HL-60 (cell line): ENCODE data around the gene SMOC2.

Experiments
- DNase-seq, 2 experiments: peaks; one replicate each; pipeline ENCODE4 v3.0.0-alpha.2; 2010 to 2020; ENCODE audit warnings: low read depth in 1 of 2, low spot score in 1 of 2
- H3K27ac ChIP-seq: fragments of 250-450 bp; sonication (Bioruptor Pico); replicated peaks from 2 replicates; pipeline ENCODE4 v1.5.1; 2020; ENCODE audit warnings: mild to moderate bottlenecking, moderate library complexity
- H3K27me3 ChIP-seq: fragments of 250-450 bp; sonication (Bioruptor Pico); 2 replicates; pipeline ENCODE4 v1.5.1; 2021; ENCODE audit warnings: mild to moderate bottlenecking, moderate library complexity; ENCODE audit not compliant: insufficient read depth, poor library complexity, severe bottlenecking
- H3K4me3 ChIP-seq: replicated peaks from 2 replicates; pipeline ENCODE4 v1.5.1; 2011; ENCODE audit warnings: mild to moderate bottlenecking, control low read depth, low read length; ENCODE audit not compliant: insufficient read depth
- GABPA ChIP-seq: IDR thresholded peaks from 2 replicates; pipeline ENCODE4 v1.6.1; 2012; ENCODE audit warnings: low read depth
- POLR2AphosphoS5 ChIP-seq: IDR thresholded peaks from 2 replicates; pipeline ENCODE4 v1.6.1; 2012; ENCODE audit warnings: low read depth
- REST ChIP-seq: IDR thresholded peaks from 2 replicates; pipeline ENCODE4 v1.6.1; 2012; ENCODE audit warnings: low read depth; ENCODE audit not compliant: insufficient replicate concordance
- SPI1 ChIP-seq: IDR thresholded peaks from 2 replicates; pipeline ENCODE4 v1.6.1; 2012; ENCODE audit warnings: low read depth, mild to moderate bottlenecking, borderline replicate concordance
- TF ChIP-seq, protein P1 (sequence below): IDR thresholded peaks from one replicate; pipeline ENCODE4 v1.5.1; 2011; ENCODE audit warnings: low read length, control low read depth, inconsistent platforms; ENCODE audit not compliant: insufficient read depth

SMOC2 gene

DNA sequence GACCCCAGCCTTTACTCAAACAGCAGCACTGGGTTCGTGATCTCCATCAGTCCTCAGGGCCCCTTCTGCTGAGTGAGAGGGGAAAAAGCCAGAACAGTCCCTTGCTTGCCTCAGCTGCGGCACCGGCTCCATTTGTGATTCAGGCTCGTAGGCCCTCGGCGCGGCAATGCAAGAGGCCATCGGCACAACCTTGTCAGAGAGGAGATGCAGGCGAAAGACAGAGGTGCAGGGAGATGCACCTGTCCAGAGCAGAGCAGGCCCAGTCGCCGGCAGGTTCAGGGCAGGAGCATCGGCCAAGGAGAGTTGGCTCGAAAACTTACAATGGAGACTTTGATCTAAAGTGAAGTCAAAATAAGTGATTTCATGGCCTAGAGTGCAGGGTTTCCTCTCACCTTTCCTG, 171.6 kb downstream of the SMOC2 start:
- no peak overlapping the region for H3K27ac ChIP-seq
- no peaks in the 10 kb centered on the region for H3K27me3 ChIP-seq
- DNase-seq: no peak
- H3K4me3 ChIP-seq: no peak overlapping the region
- TF ChIP-seq REST (no peak), POLR2AphosphoS5 (no peak), SPI1 (no peak), GABPA (no peak)
- TF ChIP-seq, protein P1, sequence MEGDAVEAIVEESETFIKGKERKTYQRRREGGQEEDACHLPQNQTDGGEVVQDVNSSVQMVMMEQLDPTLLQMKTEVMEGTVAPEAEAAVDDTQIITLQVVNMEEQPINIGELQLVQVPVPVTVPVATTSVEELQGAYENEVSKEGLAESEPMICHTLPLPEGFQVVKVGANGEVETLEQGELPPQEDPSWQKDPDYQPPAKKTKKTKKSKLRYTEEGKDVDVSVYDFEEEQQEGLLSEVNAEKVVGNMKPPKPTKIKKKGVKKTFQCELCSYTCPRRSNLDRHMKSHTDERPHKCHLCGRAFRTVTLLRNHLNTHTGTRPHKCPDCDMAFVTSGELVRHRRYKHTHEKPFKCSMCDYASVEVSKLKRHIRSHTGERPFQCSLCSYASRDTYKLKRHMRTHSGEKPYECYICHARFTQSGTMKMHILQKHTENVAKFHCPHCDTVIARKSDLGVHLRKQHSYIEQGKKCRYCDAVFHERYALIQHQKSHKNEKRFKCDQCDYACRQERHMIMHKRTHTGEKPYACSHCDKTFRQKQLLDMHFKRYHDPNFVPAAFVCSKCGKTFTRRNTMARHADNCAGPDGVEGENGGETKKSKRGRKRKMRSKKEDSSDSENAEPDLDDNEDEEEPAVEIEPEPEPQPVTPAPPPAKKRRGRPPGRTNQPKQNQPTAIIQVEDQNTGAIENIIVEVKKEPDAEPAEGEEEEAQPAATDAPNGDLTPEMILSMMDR: no peak

DNA sequence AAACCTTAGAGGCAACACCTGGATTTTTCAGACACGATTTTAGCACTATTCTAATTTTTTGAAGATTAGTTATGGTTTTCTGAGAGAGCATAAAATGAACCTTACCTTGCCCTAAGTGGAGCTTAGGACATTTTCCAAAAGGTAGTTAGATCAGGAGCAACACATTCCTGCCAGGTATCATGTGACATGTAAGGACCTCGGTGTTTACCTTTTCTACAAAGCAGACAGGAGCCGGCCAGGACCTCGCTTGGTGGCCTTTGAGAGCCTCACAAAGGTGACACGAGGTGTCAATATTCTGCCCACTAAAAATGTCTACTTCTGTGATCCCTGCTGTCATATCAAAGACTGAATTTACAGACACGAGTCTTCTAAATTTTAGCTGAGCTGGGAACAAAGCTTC, 174.9 kb downstream of the SMOC2 start:
- Histone ChIP-seq H3K4me3 (no peak overlapping the region), H3K27me3 (no peaks in the 10 kb centered on the region), H3K27ac (no peak overlapping the region)
- DNase-seq: no peak
- TF ChIP-seq, protein P1: no peak
- TF ChIP-seq POLR2AphosphoS5 (no peak), REST (no peak), SPI1 (no peak), GABPA (no peak)

DNA sequence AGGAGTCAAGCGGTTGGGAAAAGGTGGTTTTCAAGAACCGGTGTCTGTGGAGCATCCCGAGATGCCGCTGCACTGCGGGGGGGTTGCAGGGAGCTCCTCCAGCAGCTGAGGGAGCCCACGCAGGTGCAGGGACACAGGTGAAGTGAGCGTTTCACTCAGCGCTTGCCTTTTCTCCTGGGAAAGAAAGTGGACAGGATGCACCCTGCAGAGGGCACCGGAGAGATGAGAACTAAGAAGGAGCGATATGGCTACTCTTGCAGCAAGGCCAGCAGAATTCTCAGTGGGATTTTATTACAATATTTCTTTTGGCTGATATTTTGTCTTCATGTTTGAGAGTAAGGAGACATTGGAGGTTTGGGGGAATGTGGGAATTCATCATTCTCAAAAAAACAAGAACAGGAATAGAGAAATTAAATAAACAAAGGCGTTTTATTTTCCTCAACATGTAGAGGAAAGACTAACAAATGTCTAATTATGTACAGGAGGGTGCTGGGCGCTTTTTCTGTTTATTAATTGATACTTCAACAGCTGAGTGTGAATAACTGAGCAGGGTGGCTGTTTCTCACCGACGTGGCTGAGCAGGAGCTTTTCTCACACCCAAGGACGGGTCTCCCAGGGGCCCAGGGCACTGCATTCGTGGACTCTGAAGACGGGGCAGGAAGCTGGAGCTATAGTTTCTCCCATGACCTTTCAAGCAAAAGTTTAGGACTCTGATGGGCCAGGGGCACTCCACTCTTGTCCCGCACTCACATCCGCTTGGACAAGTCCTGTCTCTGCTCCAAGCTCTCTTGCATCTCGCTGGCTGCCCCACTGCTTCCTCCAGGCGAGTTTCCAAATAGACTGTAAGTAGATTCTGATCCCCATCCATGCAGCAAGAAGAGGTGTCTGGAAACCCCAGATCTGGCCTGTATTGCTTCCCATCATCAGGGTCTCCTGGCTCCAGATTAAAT, 176.1 kb downstream of the SMOC2 start:
- DNase-seq: no peak
- no peaks in the 10 kb centered on the region for H3K27me3 ChIP-seq

More for the DNA sequence above, 176.1 kb downstream of the SMOC2 start:
- Histone ChIP-seq H3K27ac (no peak overlapping the region), H3K4me3 (no peak overlapping the region)
- TF ChIP-seq SPI1 (no peak), GABPA (no peak), REST (no peak), POLR2AphosphoS5 (no peak)
- TF ChIP-seq, protein P1: no peak
